Umbilical cord (tissue), 2 donors: ENCODE measurements around the gene C11orf65. TPM values are rescaled to one million over a fixed set of nuclear protein-coding genes. Genes with fewer than 3 reads are reported as not detected.
"Not testable (repeated sequence)": the region's sequence is repeated elsewhere in the genome, so short reads cannot be mapped to it uniquely, and the experiment has no call there.

Experiments
- DNase-seq: peaks from one replicate; pipeline ENCODE4 v3.0.0-alpha.2; 2015; ENCODE audit warnings: low spot score
- total RNA-seq: library from RNA; depleted of rRNA; stranded (reverse); fragments of >200 nt; gene quantifications from one replicate; pipeline ENCODE4 v1.2.3, GENCODE V29; 2014; ENCODE audit warnings: low replicate concordance; ENCODE audit not compliant: insufficient read depth

The C11orf65 gene
- total RNA-seq, 1 donor from 2014 or later, result 1.2 TPM

DNA sequence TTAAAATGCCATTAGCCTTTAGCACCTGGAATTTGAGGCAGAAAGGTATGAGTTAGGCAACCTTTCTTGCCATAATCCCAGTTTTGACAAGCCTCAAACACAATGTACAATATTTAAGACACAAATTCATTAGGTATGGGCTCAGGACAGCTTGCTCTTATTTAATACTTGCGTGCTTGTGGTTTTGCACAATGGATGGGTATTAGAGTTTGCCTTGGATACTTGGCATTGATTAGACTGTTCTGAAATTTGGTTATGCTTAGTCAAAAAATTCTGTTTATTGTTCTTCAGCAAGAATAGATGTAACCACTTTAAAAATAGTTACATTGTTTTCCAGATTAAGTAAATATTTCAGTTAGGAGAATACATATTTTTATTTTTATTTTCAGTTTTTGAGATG, 5.4 kb upstream of the C11orf65 start:
- no peak for DNase-seq

DNA sequence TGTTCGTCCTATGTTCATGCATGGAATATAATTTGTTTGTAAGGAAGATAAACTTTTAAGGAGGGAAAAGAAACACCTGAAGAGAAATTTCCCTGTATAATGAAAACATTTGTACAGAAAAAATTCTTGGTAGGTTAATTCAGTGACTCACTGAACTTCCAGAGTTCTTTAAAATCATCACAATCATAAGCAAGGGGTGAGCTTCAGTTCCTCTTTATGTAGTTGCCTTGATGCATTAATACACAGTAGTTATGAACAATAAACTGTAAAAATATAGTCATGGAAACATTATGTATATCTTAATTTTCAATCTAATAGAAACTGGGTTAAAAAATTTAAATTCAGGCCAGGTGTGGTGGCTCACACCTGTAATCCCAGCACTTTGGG, 1.1 kb upstream of the C11orf65 start:
- no peak for DNase-seq

- no peak for DNase-seq
These were observed 924 bp downstream of the C11orf65 start for GRCh38 chr11:108466405-108466804.

DNA sequence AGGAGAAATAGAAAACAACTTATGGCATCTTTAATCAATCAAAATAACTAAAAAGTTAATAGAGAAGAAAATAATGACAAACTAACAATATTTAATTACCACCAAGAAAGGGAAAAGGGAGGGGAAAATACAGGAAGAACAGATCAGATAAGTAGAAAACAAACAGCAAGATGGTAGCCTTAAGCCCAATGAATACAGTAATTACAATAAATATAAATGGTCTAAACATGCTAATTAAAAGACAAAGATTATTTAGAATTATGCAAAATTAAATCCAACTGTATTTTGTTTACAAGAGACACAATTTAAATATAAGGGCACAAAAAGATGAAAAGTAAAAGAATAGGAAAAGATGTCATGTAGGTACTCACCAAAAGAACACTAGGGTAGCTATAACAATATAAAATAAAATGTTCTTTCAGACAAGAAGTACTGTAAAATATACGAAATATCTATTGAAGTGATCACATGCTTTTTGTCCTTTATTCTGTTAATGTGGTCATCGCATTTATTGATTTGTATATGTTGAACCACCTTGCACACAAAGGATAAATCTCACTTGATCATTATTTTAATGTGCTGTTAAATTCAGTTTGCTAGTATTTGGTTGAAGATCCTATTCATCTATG, 14.0 kb downstream of the C11orf65 start:
- DNase-seq, result no peak

DNA sequence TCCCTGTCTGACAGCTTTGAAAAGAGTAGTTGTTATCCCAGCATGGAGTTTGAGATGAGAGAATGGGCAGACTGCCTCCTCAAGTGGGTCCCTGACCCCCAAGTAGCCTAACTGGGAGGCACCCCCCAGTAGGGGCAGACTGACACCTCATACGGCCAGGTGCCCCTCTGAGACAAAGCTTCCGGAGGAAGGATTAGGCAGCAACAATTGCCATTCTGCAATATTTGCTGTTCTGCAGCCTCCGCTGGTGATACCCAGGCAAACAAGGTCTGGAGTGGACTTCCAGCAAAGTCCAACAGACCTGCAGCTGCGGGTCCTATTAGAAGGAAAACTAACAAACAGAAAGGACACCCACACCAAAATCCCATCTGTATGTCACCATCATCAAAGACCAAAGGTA, 25.9 kb downstream of the C11orf65 start:
- DNase-seq, result not testable (repeated sequence)

DNA sequence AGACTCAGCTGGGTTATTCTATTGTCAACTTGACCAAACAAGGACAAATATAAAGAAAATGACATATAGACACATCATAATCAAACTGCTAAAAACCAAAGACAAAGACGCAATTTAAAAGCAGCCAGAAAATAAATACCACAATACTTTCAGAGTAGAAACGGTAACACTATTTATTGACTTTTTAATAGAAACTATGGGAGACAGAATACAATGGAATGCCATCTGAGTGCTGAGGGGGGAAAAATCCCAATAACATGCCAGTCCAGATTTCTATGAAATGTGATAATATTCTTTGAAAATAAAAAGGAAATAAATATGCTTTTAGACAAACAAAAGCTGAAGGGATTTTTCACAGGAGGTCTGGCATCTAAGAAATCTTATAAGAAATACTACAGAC, 30.7 kb downstream of the C11orf65 start:
- no peak for DNase-seq

GRCh38 chr11:108435066-108435465, 32.3 kb downstream of the C11orf65 start:
- DNase-seq, result no peak

DNA sequence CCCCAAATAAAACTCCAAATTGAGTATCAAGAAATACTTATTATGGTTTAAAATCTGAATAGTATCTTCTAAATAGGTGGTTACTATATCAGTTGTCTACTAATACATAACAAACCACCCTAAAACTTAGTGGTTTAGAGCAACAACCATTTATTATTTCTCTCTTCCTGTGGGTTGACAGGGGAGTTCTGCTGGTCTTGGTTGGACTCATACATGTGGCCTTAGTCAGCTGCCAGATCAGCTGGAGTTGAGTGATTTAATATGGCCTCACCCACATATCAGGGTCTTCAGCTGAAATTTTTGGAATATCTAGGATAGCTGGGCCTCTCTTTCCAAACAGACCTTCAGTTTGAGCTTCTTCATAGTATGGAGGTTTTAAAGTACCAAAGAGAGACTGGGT, 34.5 kb downstream of the C11orf65 start:
- no peak for DNase-seq

GRCh38 chr11:108431997-108432396, 35.3 kb downstream of the C11orf65 start:
- DNase-seq, result no peak

DNA sequence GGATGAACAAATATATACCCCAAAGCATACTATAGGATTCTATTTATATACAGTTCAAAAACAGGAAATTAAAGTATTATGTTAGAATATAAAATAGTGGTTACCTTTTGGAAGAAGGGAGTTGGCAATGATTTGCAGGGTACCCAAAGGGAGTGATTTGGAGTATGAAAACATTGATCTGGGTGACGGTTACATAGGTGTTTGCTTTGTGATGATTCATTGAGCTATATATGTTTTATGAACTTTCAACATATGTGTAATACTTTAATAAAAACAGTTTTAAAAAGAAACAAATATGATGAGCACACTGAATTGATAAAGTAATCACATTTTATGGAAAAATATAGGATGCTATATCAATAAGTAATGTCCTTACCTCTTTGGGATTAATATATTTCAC, 36.0 kb downstream of the C11orf65 start:
- DNase-seq, result no peak

GRCh38 chr11:108417551-108417950, 49.8 kb downstream of the C11orf65 start:
- DNase-seq, result not testable (repeated sequence)

GRCh38 chr11:108414958-108415357, 52.4 kb downstream of the C11orf65 start:
- DNase-seq, result no peak

DNA sequence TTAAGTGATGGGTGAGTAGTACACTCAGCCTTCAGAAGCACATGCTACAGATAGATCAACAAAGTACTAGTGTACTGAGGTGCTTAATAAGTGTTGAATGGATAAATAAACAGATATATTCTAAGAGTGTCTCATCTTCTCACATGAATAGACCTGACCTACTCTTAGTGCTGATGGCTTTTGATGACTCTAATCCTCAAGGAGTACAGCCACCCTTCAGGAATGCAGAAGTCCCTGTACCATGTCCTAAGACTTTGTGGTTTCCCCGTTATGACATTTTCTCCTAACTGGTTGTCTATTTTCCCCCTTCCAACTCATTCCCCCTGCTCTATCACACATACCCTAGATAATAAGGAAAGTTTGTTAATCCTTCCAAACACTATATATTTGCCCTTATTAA, 61.6 kb downstream of the C11orf65 start:
- DNase-seq, result no peak

DNA sequence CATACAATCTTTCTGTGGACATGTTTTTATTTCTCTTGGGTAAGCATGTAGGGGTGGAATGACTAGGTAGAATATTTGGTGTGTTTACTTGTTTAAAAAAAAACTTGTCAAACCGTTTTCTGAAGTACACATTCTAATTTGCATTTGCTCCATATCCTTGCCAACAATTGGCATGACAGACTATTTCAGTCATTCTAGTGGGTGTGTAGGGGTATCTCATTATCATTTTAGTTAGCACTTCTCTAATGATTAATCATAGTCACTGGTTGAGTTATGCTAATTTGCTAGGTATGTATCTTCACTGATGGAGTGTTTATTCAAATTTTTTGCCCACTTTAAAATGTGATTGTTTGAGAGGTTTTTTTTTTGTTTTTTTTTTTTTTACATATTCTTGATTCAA, 64.3 kb downstream of the C11orf65 start:
- DNase-seq, result no peak

GRCh38 chr11:108402241-108402640, 65.1 kb downstream of the C11orf65 start:
- DNase-seq, result no peak

- DNase-seq, result no peak
These were observed 68.9 kb downstream of the C11orf65 start for GRCh38 chr11:108398439-108398838.

DNA sequence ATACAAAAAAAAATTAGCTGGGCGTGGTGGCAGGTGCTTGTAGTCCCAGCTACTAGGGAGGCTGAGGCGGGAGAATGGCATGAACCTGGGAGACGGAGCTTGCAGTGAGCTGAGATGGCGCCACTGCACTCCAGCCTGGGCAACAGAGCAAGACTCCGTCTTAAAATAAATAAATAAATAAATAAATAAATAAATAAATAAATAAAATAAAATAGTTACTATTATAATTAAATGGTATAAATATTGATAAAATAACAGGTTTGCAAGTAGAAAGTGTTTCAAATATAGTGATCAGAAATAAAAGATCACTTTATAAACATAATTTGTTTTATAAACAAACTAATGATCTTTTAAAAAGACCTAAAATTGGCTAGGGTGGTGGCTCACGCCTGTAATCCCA, 70.7 kb downstream of the C11orf65 start:
- DNase-seq, result not testable (repeated sequence)

GRCh38 chr11:108394744-108395284, 72.5 kb downstream of the C11orf65 start:
- no peak for DNase-seq

DNA sequence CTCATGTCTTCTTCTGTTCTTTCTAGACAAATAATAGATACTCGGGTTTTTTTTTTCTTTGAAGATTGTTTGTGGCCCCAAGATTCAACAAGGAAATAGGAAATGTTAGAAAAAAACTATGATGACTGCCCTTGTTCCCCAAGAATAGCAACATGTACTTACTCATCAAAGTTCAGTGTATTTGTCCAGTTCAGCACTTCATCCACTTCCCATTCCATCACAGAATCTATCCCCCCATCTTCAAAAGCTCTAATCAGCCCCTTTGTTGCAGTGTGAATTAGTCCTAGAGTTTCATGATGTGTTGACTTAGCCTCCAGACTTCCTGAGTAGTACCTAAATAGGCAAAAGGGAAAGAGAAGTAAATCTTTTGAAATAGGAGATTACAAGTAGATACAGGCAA, 74.3 kb downstream of the C11orf65 start:
- DNase-seq, result peak; percentile 34

GRCh38 chr11:108392353-108392752, 75.0 kb downstream of the C11orf65 start:
- peak; percentile 15 for DNase-seq

- no peak for DNase-seq
These were observed 78.8 kb downstream of the C11orf65 start for GRCh38 chr11:108388576-108388975.

DNA sequence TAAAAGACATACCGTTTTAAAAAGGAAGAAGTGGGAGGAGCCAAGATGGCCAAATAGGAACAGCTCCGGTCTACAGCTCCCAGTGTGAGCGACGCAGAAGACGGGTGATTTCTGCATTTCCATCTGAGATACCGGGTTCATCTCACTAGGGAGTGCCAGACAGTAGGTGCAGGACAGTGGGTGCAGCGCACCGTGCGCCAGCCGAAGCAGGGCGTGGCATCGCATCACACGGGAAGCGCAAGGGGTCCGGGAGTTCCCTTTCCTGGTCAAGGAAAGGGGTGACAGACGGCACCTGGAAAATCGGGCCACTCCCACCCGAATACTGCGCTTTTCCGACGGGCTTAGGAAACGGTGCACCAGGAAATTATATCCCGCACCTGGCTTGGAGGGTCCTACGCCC, 93.8 kb downstream of the C11orf65 start:
- not testable (repeated sequence) for DNase-seq

DNA sequence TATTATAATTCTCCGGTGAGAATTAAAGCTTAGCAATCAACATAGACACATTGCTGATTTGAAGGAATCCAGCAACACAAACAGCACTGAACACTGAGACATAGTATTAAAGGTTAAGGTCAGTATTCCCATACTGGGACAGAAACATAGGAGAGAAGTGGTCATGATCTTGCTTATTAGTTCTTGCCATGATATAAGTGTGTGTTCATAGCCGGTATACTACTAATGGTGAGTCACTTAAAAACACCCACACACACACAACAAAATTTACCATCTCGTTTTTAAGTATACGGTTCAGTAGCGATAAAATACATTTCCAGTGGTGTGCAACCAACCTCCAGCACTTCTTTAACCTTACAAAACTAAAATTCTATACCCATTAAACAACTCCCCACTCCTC, 96.3 kb downstream of the C11orf65 start:
- no peak for DNase-seq

DNA sequence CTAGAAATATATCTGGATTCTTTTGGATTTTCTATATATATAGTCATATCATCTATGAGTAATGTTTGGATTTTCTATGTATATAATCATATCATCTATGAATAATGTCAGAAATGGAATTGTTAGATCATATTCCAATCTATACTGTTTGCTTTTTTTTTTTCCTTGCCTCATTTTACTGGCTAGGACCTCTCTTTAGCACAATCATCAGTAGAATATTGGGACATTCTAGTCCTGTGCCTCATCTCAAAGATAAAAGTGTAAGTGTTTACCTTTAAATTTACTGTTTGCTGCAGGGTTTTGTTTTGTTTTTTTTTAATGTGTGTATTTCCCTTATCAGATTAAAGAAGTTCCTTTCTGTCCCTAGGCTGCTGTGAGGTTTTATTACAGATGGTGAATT, 97.0 kb downstream of the C11orf65 start:
- no peak for DNase-seq
